ENCODE measurements around the gene KANSL1. TPM values are rescaled to one million over a fixed set of nuclear protein-coding genes. Genes with fewer than 3 reads are reported as not detected.

Gene KANSL1
- total and polyA plus RNA-seq, 8 donors = 65.9 to 129 (median 79.0) TPM

GRCh38 chr17:46038414-46038813 lies 154.8 kb downstream of the KANSL1 start:
- H3K27me3 ChIP-seq = no peaks in the 10 kb centered on the region
- ATAC-seq (no peak), DNase-seq (no peak)
- no peak overlapping the region for H3K4me3 ChIP-seq
- TF ChIP-seq CTCF (IDR thresholded peaks at IDR 0.05) = no peak
- H3K36me3 ChIP-seq = peaks cover 0 to 93% of the 10 kb centered on the region in 2 donors
- intact Hi-C loops (cut with DNase I) = no loop called here
- no peaks in the 10 kb centered on the region for H3K4me1 ChIP-seq
- H3K9me3 ChIP-seq = no peaks in the 10 kb centered on the region
- H3K27ac ChIP-seq = no peak overlapping the region

GRCh38 chr17:46037722-46038255 lies 155.4 kb downstream of the KANSL1 start:
- ATAC-seq (peak; percentile 32), DNase-seq (no peak)
- no peak overlapping the region for H3K27ac ChIP-seq
- H3K27me3 ChIP-seq = no peaks in the 10 kb centered on the region
- intact Hi-C loops (cut with DNase I) = no loop called here
- H3K4me3 ChIP-seq = no peak overlapping the region
- no peaks in the 10 kb centered on the region for H3K4me1 ChIP-seq
- no peaks in the 10 kb centered on the region for H3K9me3 ChIP-seq
- no peak for TF ChIP-seq CTCF (IDR thresholded peaks at IDR 0.05)
- H3K36me3 ChIP-seq = peaks cover 0 to 95% of the 10 kb centered on the region in 2 donors

- intact Hi-C loops (cut with DNase I) = no loop called here
- H3K4me3 ChIP-seq = no peak overlapping the region
- no peak for ATAC-seq
- H3K4me1 ChIP-seq = no peaks in the 10 kb centered on the region
- H3K27ac ChIP-seq = no peak overlapping the region
- H3K36me3 ChIP-seq = peaks cover 0 to 98% of the 10 kb centered on the region in 2 donors
- H3K27me3 ChIP-seq = no peaks in the 10 kb centered on the region
- TF ChIP-seq CTCF (IDR thresholded peaks at IDR 0.05) = no peak
- H3K9me3 ChIP-seq = no peaks in the 10 kb centered on the region
- no peak for DNase-seq
Observed at GRCh38 chr17:46036491-46036890, 156.7 kb downstream of the KANSL1 start.

GRCh38 chr17:46035112-46035818 lies 158.0 kb downstream of the KANSL1 start:
- DNase-seq (no peak), ATAC-seq (peak; percentile 5)
- Histone ChIP-seq H3K4me3 (no peak overlapping the region), H3K27ac (no peak overlapping the region), H3K27me3 (no peaks in the 10 kb centered on the region), H3K4me1 (no peaks in the 10 kb centered on the region), H3K9me3 (no peaks in the 10 kb centered on the region), H3K36me3 (peaks cover 0 to 100% of the 10 kb centered on the region in 2 donors)
- TF ChIP-seq CTCF (IDR thresholded peaks at IDR 0.05) = no peak
- intact Hi-C loops (cut with DNase I) = no loop called here

GRCh38 chr17:46033392-46033791 lies 159.8 kb downstream of the KANSL1 start:
- intact Hi-C loops (cut with DNase I) = no loop called here
- ATAC-seq (no peak), DNase-seq (no peak)
- no peak for TF ChIP-seq CTCF (IDR thresholded peaks at IDR 0.05)
- H3K27me3 ChIP-seq = no peaks in the 10 kb centered on the region
- no peaks in the 10 kb centered on the region for H3K9me3 ChIP-seq
- no peak overlapping the region for H3K4me3 ChIP-seq
- no peaks in the 10 kb centered on the region for H3K4me1 ChIP-seq
- peaks cover 0 to 100% of the 10 kb centered on the region in 2 donors for H3K36me3 ChIP-seq
- no peak overlapping the region for H3K27ac ChIP-seq
